Nephron progenitor cell (in vitro differentiated cells): ENCODE measurements around the gene SIGLEC5.

Experiments
- DNase-seq: peaks from one replicate; pipeline ENCODE4 v3.0.0; 2021
- H3K27ac Mint-ChIP-seq: 2 replicates; pipeline ENCODE4 v1.8.0; 2021; ENCODE audit warnings: mild to moderate bottlenecking, moderate library complexity, mixed read lengths
- H3K27me3 Mint-ChIP-seq: 2 replicates; pipeline ENCODE4 v1.8.0; 2021; ENCODE audit warnings: mild to moderate bottlenecking, low read depth, mixed read lengths; ENCODE audit not compliant: poor library complexity
- H3K36me3 Mint-ChIP-seq: 2 replicates; pipeline ENCODE4 v1.8.0; 2021; ENCODE audit warnings: low read depth, mixed read lengths
- H3K4me1 Mint-ChIP-seq: 2 replicates; pipeline ENCODE4 v1.8.0; 2021; ENCODE audit warnings: mixed read lengths
- H3K4me3 Mint-ChIP-seq: 2 replicates; pipeline ENCODE4 v1.8.0; 2021; ENCODE audit warnings: mild to moderate bottlenecking, moderate library complexity, mixed read lengths
- H3K9me3 Mint-ChIP-seq: 2 replicates; pipeline ENCODE4 v1.8.0; 2021; ENCODE audit warnings: mild to moderate bottlenecking, moderate library complexity, mixed read lengths
- CTCF ChIP-seq: fragments of 200-600 bp; sonication (generic); IDR thresholded peaks from 2 replicates; pipeline ENCODE4 v1.5.0; 2021; ENCODE audit warnings: antibody characterized with exemption

SIGLEC5 gene

GRCh38 chr19:51589511-51589910 is 40.7 kb downstream of the SIGLEC5 start:
- peaks cover 59% of the 10 kb centered on the region for H3K9me3 Mint-ChIP-seq
- no peak overlapping the region for H3K4me3 Mint-ChIP-seq
- peaks cover 12% of the 10 kb centered on the region for H3K4me1 Mint-ChIP-seq
- no peak for DNase-seq
- H3K27ac Mint-ChIP-seq = no peak overlapping the region
- peaks cover 66% of the 10 kb centered on the region for H3K36me3 Mint-ChIP-seq
- peaks cover 2% of the 10 kb centered on the region for H3K27me3 Mint-ChIP-seq
- TF ChIP-seq CTCF = no peak

- H3K4me3 Mint-ChIP-seq = no peak overlapping the region
These were observed 42.7 kb downstream of the SIGLEC5 start for GRCh38 chr19:51587264-51588191.

GRCh38 chr19:51586799-51587198 is 43.4 kb downstream of the SIGLEC5 start:
- peaks cover 4% of the 10 kb centered on the region for H3K27me3 Mint-ChIP-seq
- H3K4me3 Mint-ChIP-seq = no peak overlapping the region
- H3K4me1 Mint-ChIP-seq = no peaks in the 10 kb centered on the region

More at GRCh38 chr19:51587264-51588191, 42.7 kb downstream of the SIGLEC5 start:
- Mint-ChIP-seq H3K4me1 (no peaks in the 10 kb centered on the region), H3K27ac (no peak overlapping the region), H3K36me3 (peaks cover 85% of the 10 kb centered on the region), H3K9me3 (peaks cover 76% of the 10 kb centered on the region), H3K27me3 (peaks cover 2% of the 10 kb centered on the region)
- no peak for TF ChIP-seq CTCF
- no peak for DNase-seq

GRCh38 chr19:51586103-51586728 is 44.0 kb downstream of the SIGLEC5 start:
- Mint-ChIP-seq H3K27me3 (peaks cover 6% of the 10 kb centered on the region), H3K4me1 (no peaks in the 10 kb centered on the region), H3K9me3 (peaks cover 82% of the 10 kb centered on the region), H3K36me3 (peaks cover 97% of the 10 kb centered on the region), H3K27ac (no peak overlapping the region), H3K4me3 (no peak overlapping the region)
- TF ChIP-seq CTCF = no peak
- no peak for DNase-seq

More at GRCh38 chr19:51586799-51587198, 43.4 kb downstream of the SIGLEC5 start:
- peaks cover 78% of the 10 kb centered on the region for H3K9me3 Mint-ChIP-seq
- no peak for DNase-seq
- no peak for TF ChIP-seq CTCF
- peaks cover 93% of the 10 kb centered on the region for H3K36me3 Mint-ChIP-seq
- no peak overlapping the region for H3K27ac Mint-ChIP-seq

GRCh38 chr19:51576850-51577249 is 53.4 kb downstream of the SIGLEC5 start:
- Mint-ChIP-seq H3K27me3 (peaks cover 5% of the 10 kb centered on the region), H3K27ac (no peak overlapping the region), H3K9me3 (peaks cover 5% of the 10 kb centered on the region), H3K4me1 (peaks cover 7% of the 10 kb centered on the region), H3K4me3 (no peak overlapping the region), H3K36me3 (peaks cover 78% of the 10 kb centered on the region)
- no peak for DNase-seq
- no peak for TF ChIP-seq CTCF
